HG03457 (cell line): ENCODE data around the gene GRIK4.
"Not testable (repeated sequence)": the region's sequence is repeated elsewhere in the genome, so short reads cannot be mapped to it uniquely, and the experiment has no call there.

Experiments
- ATAC-seq: cut with Tn5 transposase; IDR thresholded peaks from one replicate; pipeline ENCODE4 v1.9.1; 2021; ENCODE audit warnings: moderate number of reproducible peaks; ENCODE audit not compliant: unreplicated experiment

Gene GRIK4

GRCh38 chr11:120511116-120511819 lies at the start of gene GRIK4:
Gene GRIK4, plus strand, starts transcription at chr11:120511748. Its CDS starts 148,571 bp downstream, at chr11:120660319.
- ATAC-seq: no peak

- no peak for ATAC-seq
These were observed 48.7 kb upstream of the GRIK4 start for GRCh38 chr11:120462825-120463224.

GRCh38 chr11:120465921-120466534 lies 45.5 kb upstream of the GRIK4 start:
- ATAC-seq: no peak

- no peak for ATAC-seq
These were observed 43.9 kb upstream of the GRIK4 start for GRCh38 chr11:120467627-120468026.

GRCh38 chr11:120471131-120471530 lies 40.4 kb upstream of the GRIK4 start:
- ATAC-seq: no peak

- no peak for ATAC-seq
These were observed 39.6 kb upstream of the GRIK4 start for GRCh38 chr11:120471994-120472393.

GRCh38 chr11:120473503-120473902 lies 38.0 kb upstream of the GRIK4 start:
- no peak for ATAC-seq

- no peak for ATAC-seq
These were observed 29.4 kb upstream of the GRIK4 start for GRCh38 chr11:120482149-120482548.

- no peak for ATAC-seq
These were observed 26.8 kb upstream of the GRIK4 start for GRCh38 chr11:120484722-120485121.

GRCh38 chr11:120486138-120486537 lies 25.4 kb upstream of the GRIK4 start:
- no peak for ATAC-seq

GRCh38 chr11:120489799-120490198 lies 21.7 kb upstream of the GRIK4 start:
- ATAC-seq: no peak

- no peak for ATAC-seq
These were observed 19.1 kb upstream of the GRIK4 start for GRCh38 chr11:120492486-120492885.

- no peak for ATAC-seq
These were observed 17.0 kb upstream of the GRIK4 start for GRCh38 chr11:120494595-120494994.

GRCh38 chr11:120499088-120499487 lies 12.5 kb upstream of the GRIK4 start:
- no peak for ATAC-seq

- no peak for ATAC-seq
These were observed 11.7 kb upstream of the GRIK4 start for GRCh38 chr11:120499859-120500258.

- ATAC-seq: no peak
These were observed 11.0 kb upstream of the GRIK4 start for GRCh38 chr11:120500414-120501071.

GRCh38 chr11:120501440-120501839 lies 10.1 kb upstream of the GRIK4 start:
- no peak for ATAC-seq

GRCh38 chr11:120501976-120502755 lies 9.4 kb upstream of the GRIK4 start:
- ATAC-seq: no peak

GRCh38 chr11:120503529-120503928 lies 8.0 kb upstream of the GRIK4 start:
- ATAC-seq: not testable (repeated sequence)

GRCh38 chr11:120505801-120506425 lies 5.6 kb upstream of the GRIK4 start:
- ATAC-seq: no peak
